Suppressor macrophage (primary cell): ENCODE results near the gene TNNI3K.

Experiments used
- DNase-seq, 4 experiments: peaks; one replicate each; pipeline ENCODE4 v3.0.0-alpha.2; 2020 to 2022

TNNI3K gene

GRCh38 chr1:74286414-74286813 is 51.2 kb downstream of the TNNI3K start:
- no peak for DNase-seq

- DNase-seq, result no peak
Observed at GRCh38 chr1:74314438-74314837, 79.3 kb downstream of the TNNI3K start.

GRCh38 chr1:74316302-74316701 is 81.1 kb downstream of the TNNI3K start:
- no peak for DNase-seq

- no peak for DNase-seq
Observed at GRCh38 chr1:74317663-74318062, 82.5 kb downstream of the TNNI3K start.

- no peak for DNase-seq
Observed at GRCh38 chr1:74323937-74324473, 88.8 kb downstream of the TNNI3K start.

- DNase-seq, result no peak
Observed at GRCh38 chr1:74324684-74325448, 89.7 kb downstream of the TNNI3K start.

GRCh38 chr1:74328851-74329250 is 93.7 kb downstream of the TNNI3K start:
- no peak for DNase-seq

- no peak for DNase-seq
Observed at GRCh38 chr1:74333244-74333643, 98.1 kb downstream of the TNNI3K start.

- no peak for DNase-seq
Observed at GRCh38 chr1:74334147-74334546, 99.0 kb downstream of the TNNI3K start.

GRCh38 chr1:74340656-74341055 is 105.5 kb downstream of the TNNI3K start:
- DNase-seq, result no peak

- no peak for DNase-seq
Observed at GRCh38 chr1:74341702-74342339, 106.6 kb downstream of the TNNI3K start.

- DNase-seq, result no peak
Observed at GRCh38 chr1:74343216-74343615, 108.0 kb downstream of the TNNI3K start.

GRCh38 chr1:74344387-74344786 is 109.2 kb downstream of the TNNI3K start:
- DNase-seq, result no peak

GRCh38 chr1:74356493-74356892 is 121.3 kb downstream of the TNNI3K start:
- no peak for DNase-seq

- DNase-seq, result no peak
Observed at GRCh38 chr1:74357150-74357549, 122.0 kb downstream of the TNNI3K start.

- no peak for DNase-seq
Observed at GRCh38 chr1:74357756-74358155, 122.6 kb downstream of the TNNI3K start.

GRCh38 chr1:74362691-74363090 is 127.5 kb downstream of the TNNI3K start:
- DNase-seq, result no peak

GRCh38 chr1:74363220-74363619 is 128.0 kb downstream of the TNNI3K start:
- no peak for DNase-seq

- no peak for DNase-seq
Observed at GRCh38 chr1:74367175-74367813, 132.1 kb downstream of the TNNI3K start.

- DNase-seq, result no peak
Observed at GRCh38 chr1:74368335-74368734, 133.1 kb downstream of the TNNI3K start.

GRCh38 chr1:74375376-74375775 is 140.2 kb downstream of the TNNI3K start:
- no peak for DNase-seq

- DNase-seq, result no peak
Observed at GRCh38 chr1:74380252-74380651, 145.1 kb downstream of the TNNI3K start.

- no peak for DNase-seq
Observed at GRCh38 chr1:74388855-74389254, 153.7 kb downstream of the TNNI3K start.

- DNase-seq, result no peak
Observed at GRCh38 chr1:74392186-74392585, 157.0 kb downstream of the TNNI3K start.
